Measurements from ENCODE around the gene B4GAT1. TPM values are rescaled to one million over a fixed set of nuclear protein-coding genes. Genes with fewer than 3 reads are reported as not detected.
A peak's percentile ranks its signal among the peaks of the same experiment; 100 is the strongest.

The B4GAT1 gene
- total RNA-seq, 4 donors from 2014 or later: 32.0 to 71.4 (median 50.0) TPM

GRCh38 chr11:66331542-66332370 lies 15.7 kb downstream of the B4GAT1 start:
- DNase-seq (ENCODE audit: extremely low spot score): no peak
- Histone ChIP-seq H3K36me3 (peaks cover 0 to 29% (median 25%) of the 10 kb centered on the region in 4 donors), H3K27ac (replicated peaks in 1 of 4) (no peak overlapping the region), H3K27me3 (no peaks in the 10 kb centered on the region), H3K4me3 (no peak overlapping the region), H3K9me3 (no peaks in the 10 kb centered on the region), H3K4me1 (peaks cover 44 to 48% (median 47%) of the 10 kb centered on the region in 4 donors)
- intact Hi-C loops (cut with DNase I): no loop called here
- TF ChIP-seq POLR2A (IDR thresholded peaks at IDR 0.05; ENCODE audit: low read depth) (no peak), EP300 (IDR thresholded peaks at IDR 0.05) (no peak), CTCF (IDR thresholded peaks at IDR 0.05) (no peak), POLR2AphosphoS5 (IDR thresholded peaks at IDR 0.05) (no peak)
- WGBS: 92% methylated on average over 9 of the region's 12 CpGs

GRCh38 chr11:66330931-66331330 lies 16.5 kb downstream of the B4GAT1 start:
- Histone ChIP-seq H3K4me1 (peaks cover 44 to 48% (median 47%) of the 10 kb centered on the region in 4 donors), H3K9me3 (no peaks in the 10 kb centered on the region), H3K27me3 (no peaks in the 10 kb centered on the region), H3K36me3 (peaks cover 0 to 29% (median 25%) of the 10 kb centered on the region in 4 donors), H3K4me3 (no peak overlapping the region), H3K27ac (replicated peaks in 1 of 4) (no peak overlapping the region)
- no peak for TF ChIP-seq POLR2A (IDR thresholded peaks at IDR 0.05; ENCODE audit: low read depth)
- TF ChIP-seq POLR2AphosphoS5 (IDR thresholded peaks at IDR 0.05): no peak
- TF ChIP-seq CTCF (IDR thresholded peaks at IDR 0.05): no peak
- no peak for TF ChIP-seq EP300 (IDR thresholded peaks at IDR 0.05)
- DNase-seq (ENCODE audit: extremely low spot score): no peak
- intact Hi-C loops (cut with DNase I): no loop called here
- WGBS: 49% methylated on average over 8 of the region's 10 CpGs

- peaks cover 0 to 25% (median 22%) of the 10 kb centered on the region in 4 donors for H3K36me3 ChIP-seq
- H3K27me3 ChIP-seq: no peaks in the 10 kb centered on the region
- H3K4me3 ChIP-seq: no peak overlapping the region
- DNase-seq (ENCODE audit: extremely low spot score): no peak
- WGBS: 89% methylated on average over 3 of the region's 3 CpGs
- no peaks in the 10 kb centered on the region for H3K9me3 ChIP-seq
- H3K27ac ChIP-seq (replicated peaks in 1 of 4): no peak overlapping the region
- TF ChIP-seq EP300 (IDR thresholded peaks at IDR 0.05) (no peak), POLR2AphosphoS5 (IDR thresholded peaks at IDR 0.05) (no peak), POLR2A (IDR thresholded peaks at IDR 0.05; ENCODE audit: low read depth) (no peak), CTCF (IDR thresholded peaks at IDR 0.05) (no peak)
- intact Hi-C loops (cut with DNase I): loop anchor here (2.0 kb wide), 1 partner anchor 18 kb away; no protein-coding TSS in a partner anchor
- H3K4me1 ChIP-seq: peaks cover 32 to 37% (median 34%) of the 10 kb centered on the region in 4 donors
These were observed 18.2 kb downstream of the B4GAT1 start for GRCh38 chr11:66329165-66329673.

DNA sequence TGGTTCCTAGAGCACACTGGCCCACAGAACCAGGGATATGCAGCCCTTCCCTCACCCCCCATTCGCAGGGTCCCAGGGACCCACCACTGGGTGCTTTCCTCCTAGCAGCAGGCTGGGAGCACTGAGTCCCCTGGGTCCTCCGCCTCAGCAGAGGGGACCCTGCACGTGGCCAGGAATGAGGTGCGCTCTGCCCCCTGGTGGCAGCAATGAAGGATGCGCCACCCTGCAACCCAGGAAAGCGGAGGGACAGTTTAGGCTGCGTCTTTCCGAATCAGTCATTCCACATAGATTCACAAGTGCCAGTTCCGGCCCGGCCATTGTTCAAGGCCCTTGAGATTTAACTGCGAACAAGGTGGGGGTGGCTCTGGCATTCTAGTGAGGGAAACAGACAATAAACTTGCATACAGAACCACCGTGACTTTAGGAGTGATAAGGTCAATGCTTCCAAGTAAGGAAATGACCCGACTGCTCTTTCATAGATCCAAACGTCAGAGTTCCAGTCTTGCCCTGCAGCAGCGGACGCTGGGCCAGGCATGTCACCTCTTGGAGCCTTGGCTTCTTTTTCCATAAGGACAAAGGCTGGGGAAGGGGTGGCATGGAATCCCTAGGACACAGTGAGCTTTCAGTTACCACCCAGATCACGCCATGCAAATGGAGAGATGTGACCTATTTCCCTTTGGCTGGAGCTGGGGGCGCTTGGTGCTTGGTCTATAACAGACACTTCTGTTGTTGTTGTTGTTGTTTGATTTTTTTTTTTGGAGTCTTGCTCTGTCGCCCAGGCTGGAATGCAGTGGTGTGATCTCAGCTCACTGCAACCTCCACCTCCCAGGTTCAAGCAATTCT lies 18.9 kb downstream of the B4GAT1 start:
- Histone ChIP-seq H3K27me3 (no peaks in the 10 kb centered on the region), H3K27ac (replicated peaks in 1 of 4) (peak overlapping the region; percentile 52 to 78 (median 68)), H3K4me1 (peaks cover 32 to 35% (median 34%) of the 10 kb centered on the region in 4 donors), H3K36me3 (peaks cover 0 to 18% (median 17%) of the 10 kb centered on the region in 4 donors), H3K9me3 (no peaks in the 10 kb centered on the region), H3K4me3 (peak overlapping the region in 3 of 4 donors; percentile 8 to 28 (median 8))
- DNase-seq (ENCODE audit: extremely low spot score): no peak
- intact Hi-C loops (cut with DNase I): loop anchor here (2.0 kb wide), 1 partner anchor 18 kb away; no protein-coding TSS in a partner anchor
- WGBS: 20% methylated on average over 10 of the region's 19 CpGs
- peak; percentile 93 to 98 (median 97) for TF ChIP-seq CTCF (IDR thresholded peaks at IDR 0.05)
- no peak for TF ChIP-seq EP300 (IDR thresholded peaks at IDR 0.05)
- peak; percentile 57 to 78 for TF ChIP-seq POLR2AphosphoS5 (IDR thresholded peaks at IDR 0.05)
- no peak for TF ChIP-seq POLR2A (IDR thresholded peaks at IDR 0.05; ENCODE audit: low read depth)

Data from esophagus muscularis mucosa (tissue), 4 donors.